Stimulated activated CD4-positive, alpha-beta T cell treated with anti-CD3 and anti-CD28 coated beads, Interleukin-4, amount 100 ng/mL, for 4 hours (primary cell): Measurements from ENCODE around the gene CHRNA3.

Experiments
- DNase-seq, 2 experiments: peaks; one replicate each; pipeline ENCODE4 v3.0.0-alpha.2; 2020

The CHRNA3 gene

DNA sequence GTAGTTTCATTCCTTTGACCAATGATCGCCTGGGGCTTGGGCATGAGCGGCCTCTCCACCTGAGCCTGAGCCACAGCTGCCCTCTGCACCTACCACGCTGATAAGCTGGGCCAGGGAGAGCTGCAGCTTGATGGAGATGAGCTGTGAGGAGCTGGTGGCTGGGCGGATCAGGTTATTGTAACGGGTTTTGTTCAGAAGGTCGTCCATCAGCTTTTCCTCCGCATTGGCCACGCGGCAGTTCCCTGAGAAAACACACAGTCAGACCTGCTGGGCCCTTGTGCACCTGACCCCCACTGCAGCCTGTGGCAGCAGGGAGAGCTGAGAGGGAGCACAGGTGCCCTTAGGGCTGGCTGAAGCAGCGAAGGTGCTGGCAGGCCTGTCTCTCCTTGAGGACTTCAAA lies 14.6 kb upstream of the CHRNA3 start:
- no peak for DNase-seq

- no peak for DNase-seq
These were observed 13.7 kb upstream of the CHRNA3 start for GRCh38 chr15:78634210-78635145.

DNA sequence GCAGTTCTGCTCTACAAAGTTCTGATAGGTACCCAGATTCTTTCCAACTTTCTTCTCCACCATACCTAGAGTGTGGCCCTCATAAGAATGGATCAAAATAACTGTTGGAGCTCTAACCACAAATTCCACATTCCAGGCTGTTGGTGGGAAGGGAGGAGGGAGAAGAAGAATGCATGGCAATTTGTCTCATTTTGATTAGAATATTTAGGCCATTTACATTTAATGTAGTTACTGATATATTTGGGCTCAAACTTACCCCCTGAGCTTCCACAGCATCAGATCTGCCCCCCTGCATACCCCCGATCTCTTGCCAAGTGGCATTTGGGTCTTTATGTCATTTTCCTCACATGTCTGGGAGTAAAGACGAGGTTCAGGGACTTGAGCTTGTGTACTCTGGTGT lies 12.6 kb upstream of the CHRNA3 start:
- no peak for DNase-seq

DNA sequence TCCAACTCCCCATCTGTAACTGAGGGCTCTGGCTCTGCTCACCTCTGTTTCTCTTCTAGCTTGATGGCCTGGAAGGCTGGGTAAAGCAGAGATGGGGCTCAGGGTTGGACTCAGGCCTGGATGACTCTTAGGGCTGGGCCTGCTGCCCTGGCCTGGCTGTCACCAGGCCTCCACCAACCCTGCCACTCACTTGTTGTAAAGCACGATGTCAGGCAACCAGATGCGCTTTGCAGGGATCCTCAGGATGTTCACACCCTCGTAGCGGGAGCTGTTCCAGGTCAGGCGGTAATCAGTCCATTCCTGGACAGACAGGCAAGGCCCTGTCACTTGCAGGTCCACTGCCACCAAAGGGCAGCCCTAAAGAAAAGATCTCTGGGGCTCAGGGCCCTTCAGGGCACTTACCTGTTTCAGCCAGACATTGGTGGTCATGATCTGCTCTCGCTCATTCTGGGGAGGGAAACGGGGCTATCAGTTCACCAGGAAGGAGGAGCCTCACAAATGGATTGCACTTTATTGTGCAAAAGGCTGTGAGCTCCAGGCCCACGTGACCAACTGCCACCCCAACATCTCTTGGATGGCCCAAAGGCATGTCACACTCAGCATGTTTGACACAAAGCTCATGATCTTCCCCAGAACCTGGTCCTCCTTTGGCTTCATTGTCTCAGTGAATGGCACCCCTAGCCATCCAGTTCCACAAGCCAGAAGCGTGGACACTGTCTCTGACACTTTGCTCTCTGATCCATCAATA lies 10.3 kb upstream of the CHRNA3 start:
- DNase-seq: no peak

GRCh38 chr15:78629716-78630065 lies 8.9 kb upstream of the CHRNA3 start:
- DNase-seq: no peak

DNA sequence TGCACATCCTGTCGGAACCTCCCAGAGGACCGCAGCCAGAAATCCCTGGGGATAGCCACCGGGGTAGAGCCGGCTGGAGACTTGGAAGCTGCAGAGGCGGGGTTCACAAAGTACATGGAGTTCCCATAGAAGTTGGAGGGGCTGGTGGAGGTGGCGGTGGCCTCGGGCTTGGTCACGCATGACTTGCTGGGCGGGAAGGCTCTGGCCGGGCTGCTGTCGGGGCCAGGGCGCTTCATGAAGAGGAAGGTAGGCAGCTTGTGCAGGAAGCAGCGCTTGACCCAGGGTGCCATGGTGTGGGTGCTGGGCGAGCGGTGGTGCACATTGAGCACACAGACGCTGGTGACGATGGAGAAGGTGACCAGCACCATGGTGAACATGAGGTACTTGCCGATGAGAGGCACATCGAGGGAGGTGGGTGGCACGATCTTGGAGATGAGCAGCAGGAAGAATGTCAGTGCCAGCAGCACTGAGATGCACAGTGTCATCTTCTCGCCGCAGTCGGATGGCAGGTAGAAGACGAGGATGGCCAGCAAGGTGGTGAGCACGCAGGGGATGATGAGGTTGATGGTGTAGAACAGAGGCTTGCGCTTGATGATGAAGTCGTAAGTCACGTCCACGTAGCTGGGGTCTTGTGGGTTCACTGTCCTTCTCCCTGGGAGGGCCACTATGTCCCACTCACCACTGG lies 8.4 kb upstream of the CHRNA3 start:
- DNase-seq: no peak

DNA sequence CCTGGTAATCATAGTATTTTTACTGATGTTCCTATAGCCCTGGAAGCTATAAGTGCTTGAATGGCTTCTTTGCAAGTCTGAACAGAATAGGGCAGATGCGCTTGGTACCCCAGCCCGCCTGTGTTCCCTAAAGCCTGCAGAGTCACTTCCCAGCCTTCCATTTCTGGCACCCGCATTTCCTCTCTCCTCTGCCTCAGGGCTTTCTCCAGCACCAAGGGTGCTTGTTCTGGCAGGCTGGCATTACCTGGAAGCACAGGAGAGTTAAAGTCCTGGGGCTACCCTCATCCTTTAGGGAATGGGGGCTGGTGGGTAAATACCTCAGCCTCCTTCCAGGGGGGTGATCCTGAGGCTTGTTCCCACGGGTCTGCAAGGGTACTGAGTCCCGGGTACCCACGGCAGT lies 7.4 kb upstream of the CHRNA3 start:
- DNase-seq: no peak

GRCh38 chr15:78627348-78627747 lies 6.6 kb upstream of the CHRNA3 start:
- no peak for DNase-seq

GRCh38 chr15:78626381-78626995 lies 5.7 kb upstream of the CHRNA3 start:
- no peak for DNase-seq

DNA sequence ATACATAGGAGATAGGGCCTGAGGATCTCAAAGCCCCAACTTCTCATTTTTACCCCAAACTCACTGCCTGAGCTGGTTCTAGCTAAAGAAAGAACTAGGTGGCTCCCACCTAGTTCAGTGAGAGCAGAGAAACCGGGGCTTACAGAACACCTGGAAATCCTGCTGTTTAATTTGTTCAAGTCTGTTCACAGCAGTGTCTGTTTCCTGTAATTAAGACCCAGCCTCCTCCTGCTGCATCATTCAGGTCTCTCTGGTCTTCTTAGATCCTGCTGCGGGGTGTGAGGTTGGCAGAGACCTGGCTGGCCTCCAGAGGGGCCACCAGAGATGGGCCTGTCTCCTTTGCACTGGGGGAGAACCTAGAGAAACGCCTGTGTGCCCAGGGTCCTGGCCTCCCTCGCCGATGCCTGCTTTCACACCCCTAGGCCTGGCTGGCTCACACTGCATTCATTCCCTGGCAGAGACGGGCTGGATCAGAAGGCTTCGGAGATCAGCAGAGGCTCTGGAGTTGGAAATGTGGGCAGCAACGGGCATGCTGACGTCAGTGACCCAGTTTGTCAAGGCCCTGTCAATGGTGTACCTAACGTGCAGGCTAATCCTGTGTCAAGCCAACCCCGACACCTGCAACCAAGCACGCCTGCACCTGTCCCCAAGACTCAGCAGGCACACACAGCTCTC lies 4.9 kb upstream of the CHRNA3 start:
- DNase-seq: no peak

DNA sequence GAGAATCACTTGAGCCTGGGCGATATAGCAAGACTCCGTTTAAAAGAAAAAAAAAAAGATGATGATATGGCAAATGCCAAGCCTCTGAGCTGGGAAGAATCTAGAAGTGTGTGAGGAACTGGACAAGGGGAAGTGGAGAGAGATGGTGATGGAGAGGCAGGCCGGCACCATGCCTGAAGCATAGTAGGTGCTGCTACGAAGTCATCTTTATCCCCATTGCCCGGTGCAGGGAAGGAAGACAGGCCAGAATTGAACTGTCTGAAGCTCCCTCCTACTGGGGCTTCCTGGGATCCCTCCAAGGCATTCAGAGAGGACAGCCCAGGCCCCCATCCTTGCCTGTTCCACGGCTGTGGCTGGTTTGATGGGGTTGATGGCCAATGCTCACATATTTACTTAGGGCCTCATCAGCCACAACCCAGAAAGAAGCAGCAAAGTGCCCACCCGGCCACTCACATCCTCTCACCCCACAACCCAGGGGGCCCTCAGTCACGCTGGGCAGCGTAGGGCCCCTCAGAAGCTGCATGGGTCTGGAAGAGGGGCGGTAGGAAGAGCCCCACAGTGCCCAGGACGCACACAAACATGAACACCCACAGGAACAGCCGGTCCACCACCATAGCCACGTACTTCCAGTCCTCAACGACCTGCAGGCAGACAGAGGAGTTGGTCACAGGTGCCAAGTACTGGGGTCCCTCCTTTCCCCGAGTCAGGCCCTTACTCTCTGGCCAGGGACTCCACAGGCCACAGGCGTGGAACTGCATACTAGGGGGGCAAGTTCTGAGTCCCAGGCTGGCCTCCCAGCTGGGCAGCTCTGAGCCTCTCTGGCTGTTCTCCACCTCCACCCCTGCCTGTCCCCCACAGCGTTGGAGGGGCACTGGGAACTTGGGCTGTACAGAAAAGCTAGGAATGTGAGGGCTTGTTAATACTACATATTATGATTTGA lies 4.1 kb upstream of the CHRNA3 start:
- no peak for DNase-seq

GRCh38 chr15:78623786-78624497 lies 3.1 kb upstream of the CHRNA3 start:
- no peak for DNase-seq

GRCh38 chr15:78621810-78622402 lies 1.1 kb upstream of the CHRNA3 start:
- no peak for DNase-seq

GRCh38 chr15:78620021-78620526 lies 722 bp downstream of the CHRNA3 start:
- DNase-seq: no peak

DNA sequence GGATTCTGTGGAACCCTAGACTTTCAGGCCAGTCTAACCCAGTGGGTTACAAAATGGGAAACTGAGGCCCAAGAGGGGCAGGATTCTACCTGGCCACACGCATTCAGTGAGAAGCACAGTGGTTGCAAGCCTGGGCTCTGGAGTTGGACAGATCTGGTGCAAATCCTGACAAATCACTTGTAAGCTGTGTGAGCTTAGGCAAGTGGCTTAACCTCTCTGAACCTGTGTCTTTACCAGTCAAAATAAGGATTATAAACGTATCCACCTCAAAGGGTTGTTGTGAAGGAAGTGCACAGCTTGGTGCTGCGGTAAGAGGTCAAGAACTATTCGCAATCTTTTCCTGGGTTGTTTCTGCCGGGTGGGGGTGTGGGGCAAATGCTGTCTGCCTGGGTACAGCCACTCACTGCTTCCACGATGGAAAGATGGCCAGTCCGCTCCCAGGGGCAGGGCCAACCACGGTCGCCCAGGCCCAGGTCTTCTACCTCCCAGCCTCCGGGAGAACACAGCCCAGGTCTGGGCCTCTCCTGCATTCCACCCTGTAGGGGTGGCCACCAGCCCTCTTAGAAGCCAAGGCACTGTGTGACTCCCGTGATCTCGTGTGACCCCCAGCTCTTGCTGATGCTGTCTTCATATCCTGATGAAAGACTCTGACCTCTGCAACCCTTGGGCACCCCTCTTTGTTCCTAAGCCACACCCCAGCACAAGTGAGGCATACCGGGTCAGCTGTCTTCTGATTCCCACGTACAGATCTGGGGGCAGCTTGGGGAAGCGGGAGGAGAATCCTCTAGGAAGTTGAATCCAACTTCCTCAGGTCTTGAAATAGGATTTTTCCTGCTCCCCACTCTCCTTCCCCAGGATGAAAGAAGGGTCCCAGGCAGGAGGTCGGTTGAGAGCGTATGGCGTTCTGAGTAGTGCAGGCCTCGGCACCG lies 1.5 kb downstream of the CHRNA3 start:
- no peak for DNase-seq

- DNase-seq: peak; percentile 65 to 76
These were observed 2.3 kb downstream of the CHRNA3 start for GRCh38 chr15:78618490-78618934.

- DNase-seq: no peak
These were observed 2.7 kb downstream of the CHRNA3 start for GRCh38 chr15:78618064-78618463.

DNA sequence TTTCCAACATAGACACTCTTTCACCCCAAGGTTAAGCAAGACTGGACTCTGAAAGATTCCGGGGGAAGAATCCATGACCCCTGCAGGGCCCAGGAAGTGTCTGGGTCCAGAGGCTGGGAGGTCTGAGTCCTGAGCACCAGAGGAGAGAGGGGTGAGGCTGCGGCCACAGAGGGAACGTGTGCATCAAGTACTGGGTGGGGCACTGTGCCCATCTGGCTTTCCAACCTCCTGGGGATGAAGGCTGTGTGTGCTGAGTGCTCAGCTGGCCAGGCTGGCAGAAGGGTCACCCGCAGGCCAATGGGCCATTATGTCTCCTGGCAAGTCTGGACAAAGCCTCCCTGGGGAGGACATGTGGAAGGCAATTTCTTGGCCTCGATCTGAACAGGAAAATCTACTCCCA lies 3.3 kb downstream of the CHRNA3 start:
- no peak for DNase-seq

DNA sequence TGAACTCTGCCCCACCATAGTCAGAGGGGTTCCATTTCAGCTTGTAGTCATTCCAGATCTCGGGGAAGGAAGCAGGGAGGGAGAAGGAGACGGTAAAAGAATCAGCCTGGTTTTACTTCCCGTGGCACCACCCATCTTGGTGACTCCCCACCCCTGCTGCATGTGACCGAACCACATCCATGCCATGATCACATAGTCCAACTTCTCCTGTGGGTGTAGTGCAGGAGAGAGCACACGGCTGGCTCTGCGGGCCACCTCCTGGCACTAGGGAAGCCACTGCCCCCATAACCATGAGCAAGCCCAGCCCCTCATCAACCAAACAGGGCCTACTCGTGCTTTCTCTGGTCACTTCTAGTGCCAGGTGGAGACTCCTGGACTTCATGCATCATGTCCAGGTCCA lies 3.7 kb downstream of the CHRNA3 start:
- no peak for DNase-seq
